K562 (cell line): Measurements from ENCODE around the gene TBRG4.

ENCODE experiments used
- BDP1 ChIP-seq: IDR thresholded peaks from 3 replicates; pipeline ENCODE4 v1.6.1; 2011; ENCODE audit not compliant: insufficient read length, insufficient read depth
- BRCA1 ChIP-seq, 2 experiments: fragments of 450-650 bp in 1 of 2; sonication (generic) in 1 of 2; formaldehyde crosslinking in 1 of 2; IDR thresholded peaks; 2 replicates each; pipeline versions ENCODE4 v1.5.0 to v1.6.1; 2017 to 2020; ENCODE audit warnings: mild to moderate bottlenecking in 1 of 2, missing genetic modification reagents in 1 of 2
- ELF1 ChIP-seq: fragments of 200-800 bp; sonication (Bioruptor generic); IDR thresholded peaks from 2 replicates; pipeline ENCODE4 v1.6.1; 2016; ENCODE audit warnings: missing genetic modification characterization, missing compliant biosample characterization
- FOXA1 ChIP-seq: fragments of 450-650 bp; IDR thresholded peaks from 2 replicates; pipeline ENCODE4 v1.6.1; 2016; ENCODE audit warnings: mild to moderate bottlenecking, borderline replicate concordance
- GTF2F1 ChIP-seq: IDR thresholded peaks from 2 replicates; pipeline ENCODE4 v1.6.1; 2011; ENCODE audit warnings: low read depth, low read length, improper control_type of control experiment
- MAX ChIP-seq: sonication (generic); formaldehyde crosslinking; IDR thresholded peaks from 2 replicates; pipeline ENCODE4 v1.9.0; 2022; ENCODE audit warnings: mild to moderate bottlenecking, missing genetic modification reagents
- NFYB ChIP-seq: IDR thresholded peaks from 2 replicates; pipeline ENCODE4 v1.6.1; 2011; ENCODE audit warnings: mild to moderate bottlenecking, moderate library complexity; ENCODE audit not compliant: insufficient read length; ENCODE audit errors: extremely low read depth
- NRF1 ChIP-seq, 2 experiments: fragments of 450-650 bp; IDR thresholded peaks in 1 of 2; conservative IDR thresholded peaks in 1 of 2; 2 replicates each; pipeline ENCODE4 v1.6.1; 2014; ENCODE audit warnings: mild to moderate bottlenecking in 2 of 2
- POLR2A ChIP-seq: fragments of 450-650 bp; conservative IDR thresholded peaks from 2 replicates; pipeline ENCODE4 v1.6.1; 2016
- SAFB2 ChIP-seq: fragments of 200-400 bp; formaldehyde crosslinking; IDR thresholded peaks from 2 replicates; pipeline ENCODE4 v1.6.1; 2018; ENCODE audit warnings: borderline replicate concordance, low read length, low read depth, moderate library complexity; ENCODE audit not compliant: severe bottlenecking
- TAF1 ChIP-seq: IDR thresholded peaks from 2 replicates; pipeline ENCODE4 v1.6.1; 2011; ENCODE audit warnings: mild to moderate bottlenecking, low read length, moderate library complexity; ENCODE audit not compliant: insufficient read depth, control insufficient read depth, severe bottlenecking; ENCODE audit errors: extremely low read depth
- TCF7L2 ChIP-seq: fragments of 150-350 bp; IDR thresholded peaks from 2 replicates; pipeline ENCODE4 v1.6.1; 2016; ENCODE audit warnings: low read depth, mild to moderate bottlenecking, low read length, moderate library complexity
- ZNF76 ChIP-seq: fragments of 250-450 bp; sonication (Bioruptor Pico); IDR thresholded peaks from 2 replicates; pipeline ENCODE4 v1.4.0; 2020; ENCODE audit warnings: mild to moderate bottlenecking, moderate library complexity, borderline replicate concordance
- ZZZ3 ChIP-seq: fragments of 450-650 bp; IDR thresholded peaks from 2 replicates; pipeline ENCODE4 v1.6.1; 2016; ENCODE audit warnings: antibody characterized with exemption, mild to moderate bottlenecking, moderate library complexity

GRCh38 chr7:45060295-45060694, 51.2 kb downstream of the TBRG4 start:
- TF ChIP-seq ELF1 (tag) (no peak), POLR2A (no peak), BRCA1 (IDR thresholded peaks at IDR 0.05) (no peak), BRCA1 (CRISPR knock-in tag; IDR thresholded peaks at IDR 0.05) (no peak), TCF7L2 (no peak), NFYB (no peak), BDP1 (no peak), ZNF76 (CRISPR knock-in tag) (no peak), FOXA1 (no peak), NRF1 (conservative IDR thresholded peaks at IDR 0.05 in 1 of 2, IDR thresholded peaks at IDR 0.05 in 1 of 2) (no peak), MAX (CRISPR knock-in tag) (no peak), SAFB2 (no peak), ZZZ3 (no peak), GTF2F1 (no peak), TAF1 (no peak)
